IMR-90 (cell line): ENCODE results near the gene APOBEC3B. TPM values are rescaled to one million over a fixed set of nuclear protein-coding genes. Genes with fewer than 3 reads are reported as not detected.
"Not testable (repeated sequence)": the region's sequence is repeated elsewhere in the genome, so short reads cannot be mapped to it uniquely, and the experiment has no call there.

Experiments used
- ATAC-seq: fragments of 200-7000 bp; cut with Tn5 transposase; 2 replicates; pipeline ENCODE4 v1.9.1; 2020; ENCODE audit warnings: low read depth, mild to moderate bottlenecking, moderate library complexity
- BruUV-seq: library from RNA; stranded (reverse); fragments of 400-500 nt; replicated peaks from 2 replicates; lab custom pipeline; 2021; lab: Mats Ljungman, UMichigan
- CTCF ChIA-PET: fragments of 300-600 bp; formaldehyde crosslinking; extraction: SDS; loops from one replicate; lab custom pipeline; 2021; ENCODE audit warnings: antibody characterized with exemption; lab: Yijun Ruan, JAX
- POLR2A ChIA-PET: fragments of 300-600 bp; sonication (Branson Sonifier 250); formaldehyde crosslinking; loops from one replicate; lab custom pipeline; 2022; ENCODE audit warnings: antibody characterized with exemption; ENCODE audit not compliant: unreplicated experiment; lab: Charles Lee
- DNase-seq: peaks from one replicate; pipeline ENCODE4 v3.0.0; 2013
- H2AFZ ChIP-seq: replicated peaks from 2 replicates; pipeline ENCODE3; 2013; ENCODE audit warnings: low read length, mild to moderate bottlenecking; ENCODE audit not compliant: poor library complexity
- H2AK5ac ChIP-seq: 2 replicates; pipeline ENCODE4 v1.6.1; 2013; ENCODE audit warnings: low read depth, low read length, inconsistent platforms
- H2AK9ac ChIP-seq: replicated peaks from 2 replicates; pipeline ENCODE3; 2013; ENCODE audit warnings: mild to moderate bottlenecking, low read depth, low read length, moderate library complexity; ENCODE audit not compliant: poor library complexity
- H2BK120ac ChIP-seq: 2 replicates; pipeline ENCODE4 v1.6.1; 2013; ENCODE audit warnings: low read depth, low read length, inconsistent platforms
- H2BK15ac ChIP-seq: 3 replicates; pipeline ENCODE4 v1.6.1; 2013; ENCODE audit warnings: low read depth, low read length, inconsistent platforms
- H2BK20ac ChIP-seq: 2 replicates; pipeline ENCODE4 v1.6.1; 2013; ENCODE audit warnings: low read depth, mild to moderate bottlenecking, inconsistent platforms, low read length, moderate library complexity
- H2BK5ac ChIP-seq: 2 replicates; pipeline ENCODE4 v1.6.1; 2013; ENCODE audit warnings: mild to moderate bottlenecking, low read depth, low read length, inconsistent platforms; ENCODE audit not compliant: poor library complexity, severe bottlenecking
- H3K14ac ChIP-seq: replicated peaks from 2 replicates; pipeline ENCODE4 v1.6.1; 2013; ENCODE audit warnings: low read depth, low read length, inconsistent platforms
- H3K18ac ChIP-seq: 2 replicates; pipeline ENCODE4 v1.6.1; 2013; ENCODE audit warnings: low read depth, low read length, control low read depth
- H3K23ac ChIP-seq: 2 replicates; pipeline ENCODE4 v1.6.1; 2013; ENCODE audit warnings: low read depth, low read length, inconsistent platforms
- H3K27ac ChIP-seq: 2 replicates; pipeline ENCODE4 v1.5.1; 2013; ENCODE audit warnings: mild to moderate bottlenecking, control low read depth, low read length; ENCODE audit not compliant: insufficient read depth
- H3K27me3 ChIP-seq: 2 replicates; pipeline ENCODE4 v1.6.1; 2013; ENCODE audit warnings: low read length; ENCODE audit not compliant: control insufficient read depth, insufficient read depth
- H3K36me3 ChIP-seq: 2 replicates; pipeline ENCODE4 v1.6.1; 2013; ENCODE audit warnings: low read length, mixed read lengths; ENCODE audit not compliant: control insufficient read depth, insufficient read depth
- H3K4ac ChIP-seq: 2 replicates; pipeline ENCODE4 v1.6.1; 2013; ENCODE audit warnings: low read depth, low read length, inconsistent platforms
- H3K4me1 ChIP-seq: 2 replicates; pipeline ENCODE4 v1.6.1; 2013; ENCODE audit warnings: low read length, mixed read lengths; ENCODE audit not compliant: control insufficient read depth, insufficient read depth
- H3K4me2 ChIP-seq: 2 replicates; pipeline ENCODE4 v1.6.1; 2013; ENCODE audit warnings: low read depth, mild to moderate bottlenecking, control low read depth, low read length, moderate library complexity
- H3K4me3 ChIP-seq: 2 replicates; pipeline ENCODE4 v1.5.1; 2013; ENCODE audit warnings: low read depth, mild to moderate bottlenecking, control low read depth, low read length, moderate library complexity; ENCODE audit not compliant: insufficient read depth
- H3K56ac ChIP-seq: 2 replicates; pipeline ENCODE4 v1.6.1; 2013; ENCODE audit warnings: low read length, inconsistent platforms; ENCODE audit not compliant: insufficient read depth; ENCODE audit errors: extremely low read depth
- H3K79me1 ChIP-seq, 2 experiments: 2 replicates each; pipeline ENCODE4 v1.6.1; 2013; ENCODE audit warnings: low read length in 2 of 2, inconsistent platforms in 1 of 2, low read depth in 1 of 2
- H3K9ac ChIP-seq: 2 replicates; pipeline ENCODE4 v1.6.1; 2013; ENCODE audit warnings: low read depth, low read length, control low read depth
- H3K9me1 ChIP-seq: 2 replicates; pipeline ENCODE4 v1.6.1; 2013; ENCODE audit warnings: low read length, inconsistent platforms; ENCODE audit not compliant: insufficient read depth
- H3K9me3 ChIP-seq: 2 replicates; pipeline ENCODE4 v1.6.1; 2013; ENCODE audit warnings: low read length; ENCODE audit not compliant: control insufficient read depth, insufficient read depth
- H4K20me1 ChIP-seq: 2 replicates; pipeline ENCODE4 v1.6.1; 2013; ENCODE audit warnings: low read length, inconsistent platforms; ENCODE audit not compliant: insufficient read depth
- H4K5ac ChIP-seq: 2 replicates; pipeline ENCODE4 v1.6.1; 2013; ENCODE audit warnings: mild to moderate bottlenecking, low read depth, low read length, control low read depth
- H4K8ac ChIP-seq, 2 experiments: 2 replicates each; pipeline ENCODE4 v1.6.1; 2013; ENCODE audit warnings: low read depth in 2 of 2, low read length in 2 of 2, control low read depth in 1 of 2, inconsistent platforms in 1 of 2
- H4K91ac ChIP-seq: 2 replicates; pipeline ENCODE4 v1.6.1; 2013; ENCODE audit warnings: low read depth, low read length, inconsistent platforms; ENCODE audit not compliant: insufficient read depth
- WGBS, 2 experiments: methylation state at CpG; one replicate each; pipeline versions ENCODE4 v1.1.5 to v1.1.7; 2013; ENCODE audit warnings: missing lambda C conversion rate in 2 of 2; ENCODE audit not compliant: insufficient read length in 1 of 2; ENCODE audit errors: extremely low coverage in 2 of 2; 5-methylcytosine and 5-hydroxymethylcytosine counted together
- dilution Hi-C: fragments of 300-500 bp; cut with HindIII; formaldehyde crosslinking; loops from one replicate; pipeline ENCODE4 v1.14.3; 2018; ENCODE audit warnings: low sequenced_read_pairs; ENCODE audit not compliant: unreplicated experiment
- in situ Hi-C: fragments of 300-500 bp; cut with MboI; formaldehyde crosslinking; loops from 3 replicates; pipeline ENCODE4 v1.14.3; 2019; ENCODE audit warnings: low sequenced_read_pairs, inconsistent platforms, mixed read lengths
- intact Hi-C: fragments of 100-400 bp; cut with micrococcal nuclease; formaldehyde crosslinking; loops from 2 replicates; pipeline ENCODE4 v1.10.0; 2022
- polyA plus RNA-seq, 3 experiments: library from polyadenylated mRNA; depleted of rRNA; stranded (reverse); fragments of >200 nt; gene quantifications; 2 replicates each; pipeline ENCODE4 v1.2.3, GENCODE V29; 2012; ENCODE audit warnings: low replicate concordance in 1 of 3
- total RNA-seq: library from RNA; depleted of rRNA; stranded (reverse); fragments of >200 nt; gene quantifications from 2 replicates; pipeline ENCODE4 v1.2.3, GENCODE V29; 2012

Gene APOBEC3B
- total and polyA plus RNA-seq, 2 of the 4 experiments (the other 2 are of a cell fraction), result 17.6 to 34.2 TPM

GRCh38 chr22:39040155-39040537, 58.0 kb downstream of the APOBEC3B start:
- CTCF ChIA-PET, H3K14ac ChIP-seq, H3K23ac ChIP-seq, H2AK9ac ChIP-seq, H3K9me1 ChIP-seq, intact Hi-C loops, H2BK20ac ChIP-seq, H4K91ac ChIP-seq, H2AK5ac ChIP-seq, H2BK120ac ChIP-seq, H3K9me3 ChIP-seq, H3K4me1 ChIP-seq, H3K27me3 ChIP-seq, H4K20me1 ChIP-seq, H3K36me3 ChIP-seq, H3K56ac ChIP-seq, ATAC-seq, H2BK15ac ChIP-seq, in situ Hi-C loops, DNase-seq, BruUV-seq, H3K9ac ChIP-seq, H3K18ac ChIP-seq, POLR2A ChIA-PET, H2BK5ac ChIP-seq, dilution Hi-C loops: not testable (repeated sequence)
- WGBS, 2 experiments, result 100% methylated on average over 2 of the region's 14 CpGs; no CpG with 5 or more reads in 1 of the 2 experiments
- Histone ChIP-seq H3K27ac (peak overlapping the region; percentile 30; the same call in 1 of the 2 replicates), H4K5ac (peak overlapping the region; percentile 67), H4K8ac (peak overlapping the region; percentile 54 to 92; a peak in 3 of 4 replicates), H3K4me3 (peak overlapping the region; percentile 78), H2AFZ (peak overlapping the region; percentile 61), H3K4me2 (peak overlapping the region; percentile 72), H3K4ac (peak overlapping the region; percentile 42; the same call in 1 of the 2 replicates), H3K79me1 (peaks cover 15 to 16% of the 10 kb centered on the region in 2 experiments)
